CMK (cell line): ENCODE results near the gene FBXO40.

Experiments used
- DNase-seq: peaks from one replicate; pipeline ENCODE4 v3.0.0-alpha.2; 2010; ENCODE audit warnings: low read depth

Gene FBXO40

GRCh38 chr3:121619691-121620090 is 26.5 kb downstream of the FBXO40 start:
- DNase-seq: no peak

GRCh38 chr3:121621491-121621890 is 28.3 kb downstream of the FBXO40 start:
- DNase-seq: no peak

- DNase-seq: no peak
Observed at GRCh38 chr3:121624147-121624899, 31.1 kb downstream of the FBXO40 start.

- DNase-seq: no peak
Observed at GRCh38 chr3:121626495-121626894, 33.3 kb downstream of the FBXO40 start.

GRCh38 chr3:121627211-121627610 is 34.0 kb downstream of the FBXO40 start:
- no peak for DNase-seq

- no peak for DNase-seq
Observed at GRCh38 chr3:121627622-121628021, 34.4 kb downstream of the FBXO40 start.

- DNase-seq: no peak
Observed at GRCh38 chr3:121629601-121630000, 36.4 kb downstream of the FBXO40 start.

- DNase-seq: no peak
Observed at GRCh38 chr3:121630355-121630754, 37.2 kb downstream of the FBXO40 start.

- DNase-seq: no peak
Observed at GRCh38 chr3:121637922-121638321, 44.7 kb downstream of the FBXO40 start.

GRCh38 chr3:121641127-121641526 is 47.9 kb downstream of the FBXO40 start:
- DNase-seq: no peak

GRCh38 chr3:121642601-121643314 is 49.6 kb downstream of the FBXO40 start:
- DNase-seq: no peak

GRCh38 chr3:121645054-121645453 is 51.9 kb downstream of the FBXO40 start:
- no peak for DNase-seq

- DNase-seq: no peak
Observed at GRCh38 chr3:121648219-121648958, 55.2 kb downstream of the FBXO40 start.

GRCh38 chr3:121649645-121650044 is 56.5 kb downstream of the FBXO40 start:
- no peak for DNase-seq

GRCh38 chr3:121651684-121652083 is 58.5 kb downstream of the FBXO40 start:
- DNase-seq: no peak

- no peak for DNase-seq
Observed at GRCh38 chr3:121654493-121655385, 61.6 kb downstream of the FBXO40 start.

- no peak for DNase-seq
Observed at GRCh38 chr3:121658716-121659435, 65.7 kb downstream of the FBXO40 start.

- DNase-seq: no peak
Observed at GRCh38 chr3:121659586-121659985, 66.4 kb downstream of the FBXO40 start.

GRCh38 chr3:121660356-121661171 is 67.4 kb downstream of the FBXO40 start, which contains the start of gene HCLS1:
Gene HCLS1, minus strand, starts transcription at chr3:121660903. Its CDS starts 2,556 bp downstream, at chr3:121658347.
- DNase-seq: no peak

- DNase-seq: no peak
Observed at GRCh38 chr3:121661376-121661775, 68.2 kb downstream of the FBXO40 start.
